ENCODE data around the gene KISS1. TPM values are rescaled to one million over a fixed set of nuclear protein-coding genes. Genes with fewer than 3 reads are reported as not detected.

KISS1 gene
- total and polyA plus RNA-seq, 10 donors = not detected

- 80 to 92% (median 87%) methylated on average over 3 of the region's 3 CpGs for WGBS, 5 donors
- Histone ChIP-seq H3K36me3 (no peaks in the 10 kb centered on the region), H3K27ac (no peak overlapping the region), H3K4me3 (no peak overlapping the region), H3K27me3 (replicated peaks in 1 of 7) (peaks cover 0 to 26% (median 0%) of the 10 kb centered on the region in 7 donors), H3K4me1 (peaks cover 5 to 12% (median 10%) of the 10 kb centered on the region in 6 donors), H3K9me3 (no peaks in the 10 kb centered on the region)
- intact Hi-C loops (cut with DNase I; ENCODE audit: low total_unique reads) = loop anchor here (5.0 kb wide), 1 partner anchor 150 kb away; no protein-coding TSS in a partner anchor
- TF ChIP-seq POLR2AphosphoS5 (IDR thresholded peaks at IDR 0.05) (no peak), POLR2A (IDR thresholded peaks at IDR 0.05) (no peak), CTCF (IDR thresholded peaks at IDR 0.05 in 8 of 11, conservative IDR thresholded peaks at IDR 0.05 in 3 of 11) (no peak)
- no peak for DNase-seq
Measured at GRCh38 chr1:204212715-204213114, 16.4 kb upstream of the KISS1 start.

GRCh38 chr1:204211046-204211445 lies 14.8 kb upstream of the KISS1 start:
- H3K9me3 ChIP-seq = no peaks in the 10 kb centered on the region
- peaks cover 5 to 18% (median 12%) of the 10 kb centered on the region in 6 donors for H3K4me1 ChIP-seq
- H3K36me3 ChIP-seq = no peaks in the 10 kb centered on the region
- TF ChIP-seq POLR2AphosphoS5 (IDR thresholded peaks at IDR 0.05) (no peak), CTCF (IDR thresholded peaks at IDR 0.05 in 8 of 11, conservative IDR thresholded peaks at IDR 0.05 in 3 of 11) (no peak), POLR2A (IDR thresholded peaks at IDR 0.05) (no peak)
- WGBS, 5 donors = 84 to 92% (median 89%) methylated on average over 7 of the region's 7 CpGs
- H3K27ac ChIP-seq = no peak overlapping the region
- peaks cover 0 to 42% (median 0%) of the 10 kb centered on the region in 7 donors for H3K27me3 ChIP-seq (replicated peaks in 1 of 7)
- DNase-seq = no peak
- intact Hi-C loops (cut with DNase I; ENCODE audit: low total_unique reads) = loop anchor here (5.0 kb wide), 1 partner anchor 151 kb away; no protein-coding TSS in a partner anchor
- no peak overlapping the region for H3K4me3 ChIP-seq

- Histone ChIP-seq H3K4me3 (no peak overlapping the region), H3K36me3 (no peaks in the 10 kb centered on the region), H3K4me1 (peaks cover 0 to 7% (median 2%) of the 10 kb centered on the region in 6 donors), H3K27me3 (replicated peaks in 1 of 7) (peaks cover 0 to 51% (median 0%) of the 10 kb centered on the region in 7 donors), H3K9me3 (no peaks in the 10 kb centered on the region), H3K27ac (no peak overlapping the region)
- TF ChIP-seq POLR2AphosphoS5 (IDR thresholded peaks at IDR 0.05) (no peak), CTCF (IDR thresholded peaks at IDR 0.05 in 8 of 11, conservative IDR thresholded peaks at IDR 0.05 in 3 of 11) (peak in 10 of 11 experiments; percentile 48 to 92 (median 84))
- intact Hi-C loops (cut with DNase I; ENCODE audit: low total_unique reads) = loop anchor here (5.0 kb wide), 1 partner anchor 45 kb away; no protein-coding TSS in a partner anchor
- WGBS, 5 donors = 22 to 28% (median 25%) methylated on average over 10 to 13 of the region's 13 CpGs
- peak; percentile 90 for DNase-seq
Measured at GRCh38 chr1:204207136-204207616, 10.9 kb upstream of the KISS1 start.

- Histone ChIP-seq H3K4me1 (peaks cover 0 to 7% (median 2%) of the 10 kb centered on the region in 6 donors), H3K9me3 (no peaks in the 10 kb centered on the region), H3K4me3 (no peak overlapping the region), H3K27ac (no peak overlapping the region), H3K27me3 (replicated peaks in 1 of 7) (peaks cover 0 to 51% (median 0%) of the 10 kb centered on the region in 7 donors), H3K36me3 (no peaks in the 10 kb centered on the region)
- 53 to 72% (median 65%) methylated on average over 2 of the region's 2 CpGs for WGBS, 5 donors
- no peak for DNase-seq
- TF ChIP-seq POLR2A (IDR thresholded peaks at IDR 0.05) = no peak
- intact Hi-C loops (cut with DNase I; ENCODE audit: low total_unique reads) = loop anchor here (5.0 kb wide), 1 partner anchor 44 kb away; no protein-coding TSS in a partner anchor
Measured at GRCh38 chr1:204206121-204206520, 9.8 kb upstream of the KISS1 start.
